Uterus (tissue), 2 donors: ENCODE data around the gene SCFD2.

Source experiments
- CTCF ChIP-seq, 4 experiments: fragments of 200-600 bp in 2 of 4; fragments of 450-650 bp in 2 of 4; sonication (generic) in 2 of 4; IDR thresholded peaks; one replicate each; pipeline ENCODE4 v1.5.1; 2016 to 2019; ENCODE audit warnings: antibody characterized with exemption in 4 of 4, mild to moderate bottlenecking in 2 of 4, moderate library complexity in 1 of 4
- POLR2A ChIP-seq, 2 donors: fragments of 450-650 bp; IDR thresholded peaks; one replicate each; pipeline ENCODE4 v1.6.1; 2016; ENCODE audit warnings: antibody characterized with exemption in 2 of 2, mild to moderate bottlenecking in 1 of 2, moderate library complexity in 1 of 2

DNA sequence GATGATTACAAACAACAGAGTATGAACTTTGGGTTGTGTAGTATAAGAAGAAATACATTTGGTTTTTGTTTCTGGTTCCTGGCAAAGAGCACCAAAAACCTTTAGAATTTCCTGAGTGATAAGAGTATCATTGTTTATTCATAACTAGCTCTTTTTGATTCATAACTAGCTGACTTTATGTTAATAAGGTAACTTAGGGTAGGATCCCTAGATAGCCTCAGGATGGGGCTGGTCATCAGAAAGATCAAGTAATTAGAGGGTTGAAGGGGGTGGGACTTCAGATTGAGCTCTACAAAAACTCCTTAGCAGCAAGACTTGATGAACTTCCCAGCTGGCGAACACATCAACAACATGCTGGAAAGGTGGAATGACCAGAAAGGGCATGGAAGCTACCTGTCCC is 166.5 kb downstream of the SCFD2 start:
- TF ChIP-seq CTCF (IDR thresholded peaks at IDR 0.05): no peak
- no peak for TF ChIP-seq POLR2A (IDR thresholded peaks at IDR 0.05)
